ENCODE results near the gene MMAB.

Gene MMAB

DNA sequence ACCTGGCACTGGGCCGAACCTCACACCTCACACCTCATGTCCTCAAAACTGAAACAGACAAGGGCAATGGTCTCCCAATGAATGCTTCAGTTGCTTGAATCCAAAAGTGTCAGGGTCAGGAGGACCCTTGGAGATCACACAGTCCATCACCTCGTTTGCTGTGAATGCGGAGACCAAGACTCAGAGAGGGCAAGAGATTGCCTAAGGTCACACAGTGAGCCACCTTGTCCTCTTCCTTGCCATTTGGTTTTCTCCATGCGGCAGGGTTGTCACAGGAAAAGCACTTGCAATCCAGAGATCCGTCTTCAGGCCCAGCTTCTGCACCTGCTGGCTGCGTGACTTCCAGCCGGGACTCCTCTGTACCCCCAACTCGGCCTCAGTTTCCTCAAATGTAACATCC, 28.3 kb upstream of the MMAB start:
- DNase-seq = no peak

DNA sequence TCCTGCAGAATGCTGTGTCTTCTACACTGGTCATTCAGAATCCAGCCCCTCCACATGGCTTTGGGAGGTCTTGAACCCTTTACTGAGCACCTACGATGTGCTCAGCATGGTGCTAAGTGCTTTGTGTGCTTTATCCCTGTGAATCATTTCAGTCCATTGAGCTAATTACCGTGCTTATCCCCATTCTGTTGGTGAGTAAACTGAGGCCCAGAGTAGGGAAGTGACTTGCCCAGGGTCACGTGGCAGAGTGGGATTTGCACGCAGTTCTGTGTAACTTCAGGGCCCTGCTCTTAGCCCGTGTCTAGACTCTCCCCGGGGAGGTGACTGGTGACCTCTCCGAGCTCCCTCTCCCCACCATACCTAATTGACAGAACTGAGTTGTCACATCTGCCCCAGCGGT, 27.7 kb upstream of the MMAB start:
- DNase-seq = no peak

DNA sequence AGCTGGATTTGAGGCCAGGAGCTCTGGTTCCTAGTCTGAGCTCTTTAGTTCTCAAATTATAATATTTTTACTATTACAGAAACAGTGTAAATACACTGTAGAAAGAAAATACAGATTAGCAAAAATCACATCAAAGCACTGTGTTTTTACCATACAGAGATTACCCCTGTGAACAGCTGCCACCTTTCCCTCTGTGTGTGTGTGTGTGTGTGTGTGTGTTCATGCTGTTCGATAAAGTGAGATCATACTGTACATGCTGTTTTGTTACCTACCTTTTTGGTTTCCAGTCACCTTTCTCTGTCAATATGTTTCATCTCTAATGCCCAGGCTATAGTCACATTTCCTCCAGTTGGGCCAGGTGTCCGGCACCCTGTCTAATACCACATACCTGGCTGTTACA, 27.2 kb upstream of the MMAB start:
- DNase-seq = no peak

DNA sequence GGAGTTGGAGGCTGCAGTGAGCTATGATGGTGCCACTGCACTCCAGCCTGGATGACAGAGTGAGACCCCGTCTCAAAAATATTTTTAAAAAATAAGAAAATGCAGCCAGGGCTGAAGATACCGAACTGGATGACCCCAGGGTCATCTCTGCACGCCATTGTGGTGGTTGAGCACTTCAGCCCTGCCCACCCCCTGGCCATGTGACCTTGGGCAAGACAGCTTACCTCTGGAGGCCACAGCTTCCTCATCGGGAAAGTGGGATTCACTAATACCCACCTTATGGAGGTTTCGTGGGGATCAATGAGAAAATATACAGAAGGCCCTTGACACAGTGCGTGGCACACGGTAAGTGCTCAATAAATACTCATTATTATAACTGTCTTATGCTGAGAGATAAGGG, 25.8 kb upstream of the MMAB start:
- DNase-seq = no peak

DNA sequence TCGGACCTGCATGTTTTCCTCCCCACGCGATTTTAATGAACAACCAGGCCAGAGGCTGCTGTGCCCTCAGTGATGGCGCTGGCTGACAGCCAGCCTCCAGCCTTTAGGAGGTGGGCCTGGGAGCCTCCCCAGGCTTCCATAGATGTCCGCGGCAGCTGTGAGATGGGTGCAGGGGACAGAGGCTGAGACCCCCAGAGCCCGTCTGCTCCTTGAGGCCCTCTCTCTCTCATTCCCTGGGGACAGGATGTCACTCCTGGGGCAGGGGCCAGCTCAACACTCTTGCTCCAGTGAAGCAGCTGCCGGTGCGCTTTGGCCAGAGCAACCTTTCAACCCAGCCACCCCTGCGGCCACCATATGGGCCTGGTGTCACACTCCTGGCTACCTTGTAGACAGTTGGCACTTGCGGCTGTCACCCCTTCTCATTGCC, 25.1 kb upstream of the MMAB start:
- no peak for DNase-seq

DNA sequence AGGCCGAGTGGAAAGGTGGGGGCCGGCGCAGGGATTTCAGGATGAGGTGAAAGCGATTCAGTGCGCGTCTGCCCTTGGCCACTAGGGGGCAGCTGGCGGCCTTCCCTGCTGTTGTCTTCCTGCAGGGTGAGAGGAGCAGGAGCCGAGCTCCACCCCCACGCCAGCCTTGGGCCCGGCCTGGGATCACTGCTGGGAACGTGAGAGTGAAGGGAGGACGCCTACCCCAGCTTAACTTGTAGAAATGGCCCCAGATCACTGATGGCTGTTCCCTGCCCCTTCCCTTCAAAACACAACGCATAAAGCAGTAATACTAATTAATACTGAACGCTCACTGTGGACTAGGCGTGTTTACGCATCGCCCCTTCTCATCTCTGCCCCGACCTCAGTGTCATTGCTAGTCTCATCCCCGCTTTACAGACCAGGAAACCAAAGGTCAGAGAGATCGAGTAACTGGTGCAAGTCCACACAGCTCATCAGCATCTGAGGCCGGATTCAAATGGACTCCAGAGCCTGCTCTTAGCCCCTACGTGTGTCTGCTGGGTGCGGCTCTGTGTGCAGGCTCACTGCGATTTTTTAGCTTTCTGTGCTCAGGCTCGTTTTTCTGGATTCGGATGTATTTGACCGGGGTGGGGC, 24.6 kb upstream of the MMAB start:
- peak; percentile 61 for DNase-seq

DNA sequence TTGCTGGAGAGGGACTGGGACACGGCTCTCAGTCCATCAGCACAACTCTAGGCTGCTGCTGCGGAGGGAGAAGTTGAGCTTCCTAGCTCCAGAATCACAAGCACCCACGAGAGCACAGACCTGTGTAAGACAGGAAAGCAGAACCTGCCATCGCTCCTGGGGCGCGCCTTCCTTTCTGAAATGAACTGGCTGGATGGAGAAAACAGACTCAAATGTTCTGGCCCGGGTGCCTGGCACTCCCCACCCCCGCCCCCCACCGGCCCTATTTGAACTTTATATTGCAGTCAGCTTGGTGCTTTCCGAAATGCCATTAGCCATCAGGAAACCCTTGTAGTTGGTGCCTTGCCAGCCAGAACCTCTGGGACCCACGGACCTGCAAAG, 24.1 kb upstream of the MMAB start:
- no peak for DNase-seq

DNA sequence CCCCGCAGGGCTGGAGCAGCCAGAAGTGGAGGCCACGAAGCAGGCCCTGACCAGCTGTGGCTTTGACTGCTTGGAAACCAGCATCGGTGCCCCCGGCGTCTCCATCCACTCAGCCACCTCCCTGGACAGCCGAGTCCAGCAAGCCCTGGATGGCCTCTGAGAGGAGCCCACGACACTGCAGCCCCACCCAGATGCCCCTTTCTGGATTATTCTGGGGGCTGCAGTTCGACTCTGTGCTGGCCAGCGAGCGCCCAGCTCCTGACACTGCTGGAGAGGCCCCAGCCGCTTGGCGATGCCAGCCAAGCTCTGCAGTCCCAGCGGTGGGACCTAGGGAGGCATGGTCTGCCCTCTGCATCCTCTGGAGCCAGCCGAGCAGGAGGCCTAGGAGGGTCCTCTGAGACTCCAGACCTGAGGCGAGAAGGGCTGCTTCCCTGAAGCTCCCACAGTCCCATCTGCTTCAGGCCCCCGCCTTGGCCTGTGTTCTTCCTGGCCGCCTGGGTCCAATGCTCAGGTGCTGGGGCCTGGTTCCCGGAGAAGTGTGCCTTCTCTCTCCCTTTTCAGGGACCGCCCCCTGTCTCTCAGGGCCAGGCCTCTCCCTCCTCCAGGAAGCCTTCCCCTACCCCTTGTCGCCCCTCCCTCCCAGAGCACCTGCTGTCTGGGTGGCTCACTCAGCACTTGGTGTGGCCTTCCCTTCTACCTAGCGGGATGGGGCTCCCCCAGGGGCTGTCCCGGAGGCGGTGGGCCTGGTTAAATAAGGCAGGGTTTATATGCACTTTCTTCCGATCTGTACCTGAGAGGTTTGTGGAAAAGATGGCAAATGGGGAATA, 23.3 kb upstream of the MMAB start:
- DNase-seq = no peak

DNA sequence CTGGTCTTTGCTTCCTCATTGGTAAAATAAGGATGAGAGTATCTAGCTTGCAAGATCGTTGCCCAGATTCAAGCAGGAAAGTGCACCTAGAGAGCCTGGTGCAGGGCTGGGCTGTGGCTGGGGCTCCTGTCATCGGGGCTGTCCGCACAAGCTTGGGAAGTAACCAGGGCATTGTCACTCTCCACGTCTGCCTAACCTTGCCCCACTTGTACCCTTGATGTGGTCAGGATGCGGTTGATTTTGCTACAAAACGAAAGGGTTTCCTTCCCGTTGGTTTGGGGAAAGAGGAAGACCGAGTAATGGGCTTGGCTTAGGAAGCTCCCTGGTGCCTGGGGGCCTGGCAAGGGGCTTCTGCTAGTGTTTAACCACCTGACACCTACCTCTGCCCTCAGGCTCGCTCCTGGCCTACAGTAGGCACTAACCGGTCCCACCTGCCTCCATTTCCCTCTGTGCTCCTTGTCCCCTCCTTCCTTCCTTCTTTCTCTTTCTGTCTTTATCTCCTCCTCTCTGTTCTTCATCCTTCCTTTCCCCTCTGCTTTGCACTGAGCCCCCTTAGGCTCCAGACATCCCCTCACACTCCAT, 22.1 kb upstream of the MMAB start:
- no peak for DNase-seq

DNA sequence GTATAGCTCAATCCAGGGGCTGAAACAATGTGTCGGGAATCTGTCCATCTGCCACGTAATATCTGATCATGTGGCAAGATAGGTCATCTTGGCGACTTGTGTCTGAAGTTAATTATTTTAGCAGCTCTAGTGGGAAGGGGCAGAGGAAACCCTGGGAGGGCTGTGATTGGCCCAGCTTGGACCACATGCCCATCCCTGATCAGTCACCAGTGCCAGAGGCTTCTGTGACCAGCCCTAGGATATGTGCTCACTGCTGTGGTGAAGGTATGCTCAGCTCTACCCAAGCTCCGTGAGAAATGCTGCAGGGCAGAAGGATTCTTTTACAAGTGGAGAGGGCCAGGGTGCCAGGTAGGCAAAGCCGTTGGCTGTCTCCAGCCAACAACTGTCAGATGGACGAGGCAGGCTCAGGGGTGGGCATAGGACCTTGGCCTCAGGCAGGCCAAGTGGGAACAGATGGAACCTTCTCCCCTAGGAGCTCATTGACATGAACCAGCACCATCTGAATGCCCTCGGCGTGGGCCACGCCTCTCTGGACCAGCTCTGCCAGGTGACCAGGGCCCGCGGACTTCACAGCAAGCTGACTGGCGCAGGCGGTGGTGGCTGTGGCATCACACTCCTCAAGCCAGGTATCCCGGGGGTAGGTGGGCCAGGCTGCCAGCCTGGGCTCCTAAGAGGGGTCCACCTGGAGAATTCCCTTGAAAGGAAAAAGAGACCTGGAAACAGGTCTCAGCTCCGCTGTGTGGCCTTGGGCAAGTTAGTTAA, 21.4 kb upstream of the MMAB start:
- DNase-seq = no peak

DNA sequence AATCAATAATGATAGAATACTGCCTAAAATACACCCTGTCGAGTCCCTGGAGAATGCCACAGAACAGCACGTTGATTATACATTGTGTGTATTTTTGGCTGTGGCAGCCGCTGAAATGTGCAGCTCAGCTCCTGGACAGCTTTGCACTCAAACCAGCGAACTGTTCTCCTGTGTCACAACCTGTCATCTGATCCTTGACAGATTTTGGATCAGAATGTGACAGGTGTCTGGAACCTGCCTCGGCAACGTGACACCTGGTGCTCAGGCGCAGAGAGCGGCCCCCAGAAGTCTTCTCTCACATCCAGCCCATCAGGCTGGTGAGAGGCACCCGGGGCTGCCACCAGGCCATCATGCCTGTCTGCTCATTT, 19.6 kb upstream of the MMAB start:
- DNase-seq = no peak

DNA sequence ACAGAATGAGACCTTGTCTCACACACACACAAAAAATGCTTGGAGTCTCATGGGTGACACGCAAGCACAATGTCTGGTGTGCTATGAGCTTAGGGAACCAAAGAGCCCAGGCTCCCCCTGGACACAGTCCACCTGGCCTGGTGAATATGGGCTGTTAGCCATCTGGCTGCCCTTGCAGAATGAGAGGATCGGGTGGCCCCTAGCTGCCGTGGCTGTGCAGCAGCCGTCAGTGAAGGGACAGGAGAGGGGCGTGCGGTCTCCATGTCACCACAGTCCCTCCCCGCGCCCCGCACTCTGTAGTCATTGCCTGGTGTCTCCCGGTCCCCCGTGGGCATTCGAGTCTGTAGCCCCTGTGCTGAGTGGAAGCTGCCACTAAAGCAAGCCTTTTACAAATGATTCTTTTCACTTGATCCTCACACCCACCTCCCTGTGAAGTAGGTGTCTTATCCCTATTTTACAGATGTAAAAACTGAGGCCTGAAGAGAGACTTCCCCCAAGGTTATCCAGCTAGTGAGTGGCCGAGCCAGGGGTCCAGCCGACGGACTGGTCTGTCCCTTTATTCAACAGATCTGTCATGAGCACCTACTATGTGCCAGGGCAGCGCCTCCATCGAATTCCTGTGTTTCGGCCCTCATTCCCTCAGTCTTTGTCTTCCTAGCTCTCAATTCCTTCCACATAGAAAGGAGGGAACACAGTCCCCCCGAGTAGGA, 19.0 kb upstream of the MMAB start:
- no peak for DNase-seq

DNA sequence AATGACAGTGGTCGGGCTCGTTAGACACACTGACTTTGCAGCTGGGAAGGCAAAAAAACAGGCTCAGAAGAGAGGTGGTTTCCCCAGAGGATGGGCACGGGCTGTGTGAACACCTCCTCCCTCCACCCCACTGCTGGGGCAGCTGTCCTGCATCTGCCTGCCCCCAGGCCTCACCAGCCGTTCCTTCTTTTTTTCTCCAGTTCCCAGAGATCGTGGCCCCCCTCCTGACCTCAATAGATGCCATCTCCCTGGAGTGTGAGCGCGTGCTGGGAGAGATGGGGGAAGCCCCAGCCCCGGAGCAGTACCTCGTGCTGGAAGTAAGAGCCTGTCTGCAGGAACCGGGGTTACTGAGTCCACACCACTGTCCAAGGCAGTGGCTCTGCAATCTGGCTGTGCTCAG, 17.7 kb upstream of the MMAB start:
- DNase-seq = no peak

DNA sequence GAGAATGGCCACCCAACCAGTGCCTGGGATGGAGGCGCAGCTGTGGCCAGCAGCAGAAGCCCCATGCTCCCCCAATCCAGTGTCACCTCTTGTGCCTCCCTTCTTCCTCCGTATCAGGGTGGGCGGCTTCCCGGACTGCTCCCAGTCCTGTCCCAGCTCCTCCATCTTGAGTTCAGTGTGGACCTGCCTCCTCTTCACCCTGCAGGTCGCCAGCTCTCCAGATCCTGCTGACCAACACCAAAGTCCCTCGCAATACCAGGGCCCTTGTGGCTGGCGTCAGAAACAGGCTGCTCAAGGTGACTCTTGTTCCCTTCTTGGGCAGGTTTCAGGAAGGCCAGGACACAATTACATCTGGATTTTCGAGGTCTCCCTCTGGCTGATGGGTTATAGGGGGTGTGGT, 17.3 kb upstream of the MMAB start:
- DNase-seq = no peak

DNA sequence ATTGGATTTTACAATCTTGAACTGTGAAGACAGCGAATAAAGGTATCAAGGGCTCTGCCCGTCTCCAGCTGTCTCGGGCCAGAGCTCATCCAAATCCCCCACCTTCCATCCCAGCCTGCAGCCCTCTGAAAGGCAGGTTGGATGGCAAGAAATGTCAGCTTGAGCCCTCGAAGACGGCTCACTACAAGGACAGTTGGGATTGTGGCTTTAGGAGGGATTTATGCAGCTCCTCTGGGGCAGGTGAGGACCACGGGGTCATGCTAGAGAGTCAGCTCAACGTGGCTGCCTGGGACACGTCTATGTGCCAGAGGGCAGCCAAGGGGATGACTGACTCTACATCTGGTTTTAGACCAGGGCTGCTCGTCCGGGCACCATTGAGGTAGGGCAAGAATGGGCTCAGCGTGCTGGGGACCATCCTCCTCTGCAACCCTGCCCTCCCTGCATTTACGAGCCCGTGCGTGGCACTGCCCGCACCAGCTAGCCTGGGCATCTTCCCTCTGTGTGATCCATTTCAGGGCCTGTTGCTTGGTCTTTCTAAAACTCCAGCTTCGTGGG, 16.5 kb upstream of the MMAB start:
- DNase-seq = no peak

DNA sequence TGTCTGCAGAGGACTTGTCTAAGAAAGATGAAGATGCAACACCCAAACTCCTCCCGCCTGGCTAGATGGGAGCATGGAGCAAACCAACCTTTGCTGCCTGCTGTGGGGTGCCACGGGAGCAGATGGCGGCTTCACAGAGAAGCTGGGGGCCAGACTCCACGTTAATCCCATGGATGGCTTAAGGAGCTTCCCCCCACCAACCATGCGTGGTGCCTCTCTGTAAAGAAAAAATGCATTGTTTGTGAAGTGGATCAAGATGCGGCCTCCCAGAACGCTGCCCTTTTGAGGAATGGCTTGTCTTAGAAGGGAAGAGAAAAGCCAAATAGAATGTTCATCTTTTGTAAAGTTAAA, 15.9 kb upstream of the MMAB start:
- no peak for DNase-seq

DNA sequence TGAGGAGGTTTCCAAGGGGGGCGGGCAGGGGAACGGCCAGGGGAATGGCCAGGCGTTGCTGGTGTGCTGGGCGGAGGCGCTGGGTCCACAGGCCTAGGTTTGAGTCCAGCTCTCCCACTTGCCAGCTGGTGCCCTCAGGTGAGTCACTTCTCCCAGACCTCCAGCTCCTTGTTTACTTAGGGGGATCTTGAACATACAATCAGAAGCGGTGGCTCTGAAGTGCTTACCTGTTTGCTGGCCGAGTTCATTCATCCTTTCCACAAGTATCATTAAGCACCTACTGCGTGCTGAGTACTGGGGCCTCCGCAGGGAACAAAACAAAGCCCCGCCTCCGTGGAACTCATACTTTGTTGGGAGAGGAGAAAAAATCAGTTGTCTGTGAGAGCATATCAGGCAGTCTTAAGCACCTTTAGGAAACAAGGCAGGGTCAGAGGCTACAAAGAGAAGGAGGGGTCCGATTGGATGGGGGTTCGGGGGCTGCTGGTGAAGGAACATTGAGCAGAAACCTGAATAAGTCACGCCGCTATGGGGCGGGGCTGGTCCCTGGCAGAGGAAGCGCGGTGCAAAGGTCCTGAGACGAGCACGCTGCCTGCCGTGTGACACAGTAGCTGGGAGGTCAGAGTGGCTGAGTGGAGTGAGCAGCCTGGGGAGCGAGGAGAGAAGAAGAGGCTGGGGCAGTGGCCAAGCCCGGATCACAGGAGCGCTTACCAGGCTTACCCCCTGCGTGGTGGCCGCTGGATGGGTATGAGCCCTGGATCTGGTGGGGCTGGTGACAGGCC, 15.3 kb upstream of the MMAB start:
- DNase-seq = no peak

DNA sequence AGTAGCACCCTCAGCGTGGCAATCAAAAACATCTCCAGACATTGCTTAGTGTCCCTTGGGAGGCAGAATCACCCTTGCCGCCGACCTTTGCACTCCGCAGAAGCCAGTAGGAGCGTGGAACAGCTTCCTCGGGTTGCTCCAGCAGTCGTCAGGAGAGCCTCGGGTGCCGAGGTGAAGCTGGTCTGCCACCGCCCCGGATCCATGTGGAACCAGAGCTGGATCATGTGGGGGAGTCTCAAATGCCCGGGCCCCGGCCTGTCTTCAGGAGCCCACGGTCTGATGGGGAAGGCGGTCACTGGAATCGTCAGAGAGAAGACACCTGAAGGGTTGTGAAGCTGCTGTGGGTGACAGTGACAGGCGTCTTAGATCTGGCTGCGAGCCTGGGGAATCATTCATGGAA, 14.6 kb upstream of the MMAB start:
- DNase-seq = no peak

DNA sequence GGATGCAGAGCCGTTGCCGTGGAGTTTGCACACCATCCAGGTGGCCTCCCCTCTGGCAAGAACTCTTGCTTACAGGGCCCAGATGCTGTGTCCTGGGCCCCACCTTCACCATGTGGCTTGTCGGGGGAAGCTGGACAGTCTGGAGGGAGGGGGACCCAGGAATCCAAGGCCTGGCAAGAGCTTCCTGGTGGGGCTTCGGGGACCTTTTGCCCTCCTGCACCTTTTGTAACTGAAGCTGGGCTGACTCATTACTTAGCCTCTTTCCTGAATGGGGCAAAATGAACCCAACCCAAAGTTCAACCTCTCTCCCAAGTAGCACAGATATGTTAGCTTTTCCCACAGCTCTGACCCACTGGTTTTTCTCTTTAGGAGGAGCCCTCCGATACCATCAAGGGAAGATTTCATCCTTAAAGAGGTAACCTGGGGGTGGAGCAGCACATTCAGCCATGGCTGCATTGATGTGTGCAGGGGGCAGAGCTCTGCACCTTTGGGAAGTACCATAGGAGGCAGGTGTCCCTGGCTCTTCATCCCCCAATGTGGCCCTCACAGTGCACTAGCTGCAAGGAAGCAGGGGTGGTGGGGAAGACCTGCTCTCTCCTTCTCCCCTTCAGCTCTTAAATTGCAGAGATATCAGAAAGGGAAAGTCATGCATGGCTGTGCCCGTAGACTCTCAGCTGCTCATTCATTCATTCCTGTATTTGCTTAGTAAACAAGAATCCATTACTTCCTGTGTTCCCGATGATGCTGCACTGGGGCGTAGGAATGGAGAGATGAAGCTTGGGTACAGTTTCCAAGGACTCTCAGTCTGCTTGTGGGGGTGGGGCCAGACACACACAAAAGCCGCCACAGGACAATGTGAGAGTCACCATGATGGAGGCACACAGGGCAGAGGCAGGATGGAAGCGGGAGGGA, 13.3 kb upstream of the MMAB start:
- DNase-seq = no peak

DNA sequence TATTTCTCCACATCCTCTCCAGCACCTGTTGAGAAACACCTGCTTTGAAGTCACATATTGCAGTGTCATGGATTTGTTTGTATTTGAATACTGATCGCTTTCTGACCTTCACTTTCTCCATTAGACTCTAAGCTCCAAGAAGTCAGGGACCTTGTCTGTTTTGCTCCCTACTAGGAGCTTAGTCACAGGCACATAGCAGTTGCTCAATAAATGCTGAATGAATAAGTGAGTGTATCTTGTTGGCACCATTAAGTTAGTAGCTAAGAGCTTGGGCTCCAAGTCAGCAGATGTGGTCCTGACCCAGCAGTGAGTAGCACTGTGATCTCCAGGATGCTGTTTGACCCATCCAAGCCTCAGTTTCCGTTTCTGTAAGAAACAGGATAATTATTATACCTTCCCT, 10.4 kb upstream of the MMAB start:
- DNase-seq = no peak

DNA sequence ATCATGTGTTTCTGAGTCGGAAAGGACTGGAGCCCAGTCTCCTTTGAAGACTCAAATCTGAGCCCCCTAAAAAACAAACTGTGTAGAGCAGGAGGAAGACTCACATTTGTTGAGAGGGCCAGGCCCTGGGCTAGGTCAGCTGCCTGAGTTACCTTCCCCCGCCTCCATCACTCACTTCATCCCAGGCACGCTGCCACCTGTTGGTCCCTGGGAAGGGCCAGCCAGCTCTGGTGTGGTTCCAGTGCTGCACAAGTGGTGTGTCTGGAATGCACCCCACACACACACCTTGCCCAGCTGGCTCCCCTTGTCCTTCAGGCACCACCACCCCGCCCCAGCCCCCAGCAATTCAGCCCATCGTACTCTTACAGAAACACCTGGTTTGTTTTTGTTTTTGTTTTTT, 9.3 kb upstream of the MMAB start:
- DNase-seq = no peak
